HCT116 (cell line): ENCODE results near the gene ZDHHC14. TPM values are rescaled to one million over a fixed set of nuclear protein-coding genes. Genes with fewer than 3 reads are reported as not detected.

Experiments used
- ATAC-seq: fragments of 200-7000 bp; cut with Tn5 transposase; 2 replicates; pipeline ENCODE4 v1.9.1; 2020; ENCODE audit warnings: mild to moderate bottlenecking, moderate library complexity
- BruUV-seq: library from RNA; stranded (reverse); fragments of 400-500 nt; replicated peaks from 2 replicates; lab custom pipeline; 2021; lab: Mats Ljungman, UMichigan
- CTCF ChIA-PET: fragments of 300-600 bp; sonication (Branson Sonifier 250); formaldehyde crosslinking; loops from one replicate; lab custom pipeline; 2021; ENCODE audit warnings: antibody characterized with exemption; lab: Charles Lee
- POLR2A ChIA-PET: fragments of 300-600, 350-600 bp; sonication (Branson Sonifier 250); formaldehyde crosslinking; loops from one replicate; lab custom pipeline; 2021; ENCODE audit warnings: antibody characterized with exemption; lab: Charles Lee
- RAD21 ChIA-PET, 2 experiments: fragments of 300-600 bp; sonication (Branson Sonifier 250); formaldehyde crosslinking; loops; one replicate each; lab custom pipeline; 2023; ENCODE audit warnings: low total read pairs in 2 of 2; ENCODE audit not compliant: uncharacterized antibody in 2 of 2, unreplicated experiment in 2 of 2, low non-redundant PET in 1 of 2; lab: Charles Lee
- DNase-seq: peaks from one replicate; pipeline ENCODE4 v3.0.0-alpha.2; 2010; ENCODE audit warnings: low read depth, low spot score
- H2AFZ ChIP-seq: fragments of 200-600 bp; shearing (Covaris generic), sonication (generic); 2 replicates; pipeline ENCODE4 v1.6.1; 2017; ENCODE audit warnings: low read depth, mixed run types, mixed read lengths, antibody characterized with exemption, low read length; ENCODE audit not compliant: poor library complexity, severe bottlenecking
- H3K27ac ChIP-seq: 2 replicates; pipeline ENCODE4 v1.5.1; 2012; ENCODE audit warnings: low read depth, low read length
- H3K27me3 ChIP-seq: fragments of 200-600 bp; sonication (generic); 2 replicates; pipeline ENCODE4 v1.6.1; 2016; ENCODE audit warnings: mixed run types, low read length, mixed read lengths; ENCODE audit not compliant: insufficient read depth
- H3K36me3 ChIP-seq, 2 experiments: fragments of 200-500 bp in 1 of 2; fragments of 200-600 bp in 1 of 2; sonication (Bioruptor generic) in 1 of 2; sonication (generic) in 1 of 2; 2 replicates each; pipeline versions ENCODE4 v1.5.1 to v1.6.1; 2014 to 2016; ENCODE audit warnings: low read length in 2 of 2, inconsistent platforms in 1 of 2, mixed read lengths in 1 of 2, mixed run types in 1 of 2; ENCODE audit not compliant: insufficient read depth in 2 of 2, control insufficient read depth in 1 of 2
- H3K4me1 ChIP-seq, 2 experiments: fragments of 200-600 bp in 1 of 2; sonication (generic) in 1 of 2; 2 replicates each; pipeline versions ENCODE4 v1.5.1 to v1.6.1; 2012 to 2017; ENCODE audit warnings: low read length in 2 of 2, inconsistent platforms in 1 of 2, mild to moderate bottlenecking in 1 of 2, mixed read lengths in 1 of 2, mixed run types in 1 of 2, moderate library complexity in 1 of 2; ENCODE audit not compliant: insufficient read depth in 2 of 2, control insufficient read depth in 1 of 2
- H3K4me2 ChIP-seq: fragments of 200-600 bp; sonication (generic); 2 replicates; pipeline ENCODE4 v1.6.1; 2017; ENCODE audit warnings: mixed run types, low read length, mixed read lengths
- H3K4me3 ChIP-seq, 2 experiments: fragments of 200-600 bp in 1 of 2; sonication (generic) in 1 of 2; replicated peaks in 1 of 2; 2 replicates each; pipeline ENCODE4 v1.5.1; 2011 to 2016; ENCODE audit warnings: low read length in 2 of 2, control low read depth in 1 of 2, low read depth in 1 of 2, mild to moderate bottlenecking in 1 of 2, mixed read lengths in 1 of 2, mixed run types in 1 of 2
- H3K79me2 ChIP-seq: fragments of 200-600 bp; sonication (generic); 2 replicates; pipeline ENCODE4 v1.6.1; 2017; ENCODE audit warnings: mild to moderate bottlenecking, mixed run types, low read length, moderate library complexity, mixed read lengths; ENCODE audit not compliant: insufficient read depth
- H3K9ac ChIP-seq: fragments of 200-600 bp; sonication (generic); 2 replicates; pipeline ENCODE4 v1.6.1; 2016; ENCODE audit warnings: low read length, mixed read lengths
- H3K9me2 ChIP-seq: fragments of 200-600 bp; sonication (generic), shearing (Covaris generic); 2 replicates; pipeline ENCODE4 v1.6.1; 2017; ENCODE audit warnings: mixed run types, mild to moderate bottlenecking, moderate library complexity; ENCODE audit not compliant: insufficient read depth
- H3K9me3 ChIP-seq, 2 experiments: fragments of 200-500 bp in 1 of 2; fragments of 200-600 bp in 1 of 2; sonication (Bioruptor generic) in 1 of 2; sonication (generic) in 1 of 2; 2 replicates each; pipeline ENCODE4 v1.6.1; 2014 to 2017; ENCODE audit warnings: low read length in 2 of 2, mixed read lengths in 2 of 2, inconsistent platforms in 1 of 2, low read depth in 1 of 2, mild to moderate bottlenecking in 1 of 2, mixed run types in 1 of 2, moderate library complexity in 1 of 2; ENCODE audit not compliant: control insufficient read depth in 1 of 2, insufficient read depth in 1 of 2
- H4K20me1 ChIP-seq: fragments of 200-600 bp; sonication (generic), shearing (Covaris generic); 2 replicates; pipeline ENCODE4 v1.6.1; 2017; ENCODE audit warnings: mixed run types, mild to moderate bottlenecking, moderate library complexity; ENCODE audit not compliant: insufficient read depth
- CTCF ChIP-seq, 3 experiments: fragments of 200-600 bp in 1 of 3; sonication (generic) in 1 of 3; IDR thresholded peaks in 2 of 3; conservative IDR thresholded peaks in 1 of 3; 2 replicates each; pipeline ENCODE4 v1.5.1; 2012 to 2017; ENCODE audit warnings: low read depth in 2 of 3, low read length in 2 of 3, antibody characterized with exemption in 1 of 3, borderline replicate concordance in 1 of 3, control low read depth in 1 of 3, mild to moderate bottlenecking in 1 of 3, mixed read lengths in 1 of 3, mixed run types in 1 of 3, moderate library complexity in 1 of 3; ENCODE audit not compliant: insufficient read depth in 1 of 3
- POLR2AphosphoS5 ChIP-seq: IDR thresholded peaks from 2 replicates; pipeline ENCODE4 v1.6.1; 2011; ENCODE audit warnings: mild to moderate bottlenecking, low read depth, low read length, moderate library complexity
- SP1 ChIP-seq: IDR thresholded peaks from 2 replicates; pipeline ENCODE4 v1.6.1; 2012; ENCODE audit warnings: low read depth
- TCF7L2 ChIP-seq: IDR thresholded peaks from 2 replicates; pipeline ENCODE4 v1.7.0; 2011; ENCODE audit warnings: borderline replicate concordance, inconsistent platforms; ENCODE audit not compliant: insufficient read depth, insufficient read length; ENCODE audit errors: extremely low read depth
- ZBTB33 ChIP-seq: IDR thresholded peaks from 2 replicates; pipeline ENCODE4 v1.6.1; 2011; ENCODE audit warnings: mild to moderate bottlenecking, low read length, moderate library complexity; ENCODE audit not compliant: insufficient replicate concordance; ENCODE audit errors: extremely low read depth
- ZFX ChIP-seq: fragments of 450-650 bp; IDR thresholded peaks from 2 replicates; pipeline ENCODE4 v1.6.1; 2017
- intact Hi-C: fragments of 100-400 bp; cut with micrococcal nuclease; formaldehyde crosslinking; loops from 2 replicates; pipeline ENCODE4 v1.10.0; 2022
- total RNA-seq: library from RNA; stranded (reverse); gene quantifications from one replicate; pipeline ENCODE4 v1.2.1, GENCODE V29; 2021; ENCODE audit not compliant: unreplicated experiment

The ZDHHC14 gene
- total RNA-seq, 1 experiment from 2014 or later = 5.3 TPM

- ChIA-PET POLR2A (no interaction called here), CTCF (no interaction called here), RAD21 (no interaction called here)
- H3K4me2 ChIP-seq = no peak overlapping the region
- H4K20me1 ChIP-seq = no peaks in the 10 kb centered on the region
- no peak overlapping the region for H3K4me3 ChIP-seq
- no peaks in the 10 kb centered on the region for H3K9me2 ChIP-seq
- H3K9me3 ChIP-seq = no peaks in the 10 kb centered on the region
- TF ChIP-seq TCF7L2 (no peak), POLR2AphosphoS5 (no peak), CTCF (IDR thresholded peaks at IDR 0.05 in 2 of 3, conservative IDR thresholded peaks at IDR 0.05 in 1 of 3; ENCODE audit: borderline replicate concordance in 1 of 3, insufficient read depth in 1 of 3, low read depth in 2 of 3, low read length in 2 of 3) (no peak), ZBTB33 (no peak), SP1 (no peak), ZFX (no peak)
- H3K9ac ChIP-seq = no peak overlapping the region
- intact Hi-C loops = no loop called here
- peaks cover 0 to 24% of the 10 kb centered on the region in 2 experiments; a peak in 2 of 4 replicates for H3K4me1 ChIP-seq
- H3K27me3 ChIP-seq = no peaks in the 10 kb centered on the region
- H3K27ac ChIP-seq = no peak overlapping the region
- BruUV-seq = no TSS peak
- ATAC-seq (no peak), DNase-seq (no peak)
- no peak overlapping the region for H2AFZ ChIP-seq
- H3K36me3 ChIP-seq = no peaks in the 10 kb centered on the region
- no peaks in the 10 kb centered on the region for H3K79me2 ChIP-seq
Observed at GRCh38 chr6:157549468-157549745, 168.4 kb downstream of the ZDHHC14 start.
